ENCODE measurements around the gene CEBPE. TPM values are rescaled to one million over a fixed set of nuclear protein-coding genes. Genes with fewer than 3 reads are reported as not detected.

Gene CEBPE
- total RNA-seq, 4 donors from 2014 or later: not detected

- no peaks in the 10 kb centered on the region for H3K9me3 ChIP-seq
- WGBS, 2 donors: 90 to 93% methylated on average over 2 of the region's 2 CpGs
- no peak overlapping the region for H3K27ac ChIP-seq
- TF ChIP-seq, protein P1, sequence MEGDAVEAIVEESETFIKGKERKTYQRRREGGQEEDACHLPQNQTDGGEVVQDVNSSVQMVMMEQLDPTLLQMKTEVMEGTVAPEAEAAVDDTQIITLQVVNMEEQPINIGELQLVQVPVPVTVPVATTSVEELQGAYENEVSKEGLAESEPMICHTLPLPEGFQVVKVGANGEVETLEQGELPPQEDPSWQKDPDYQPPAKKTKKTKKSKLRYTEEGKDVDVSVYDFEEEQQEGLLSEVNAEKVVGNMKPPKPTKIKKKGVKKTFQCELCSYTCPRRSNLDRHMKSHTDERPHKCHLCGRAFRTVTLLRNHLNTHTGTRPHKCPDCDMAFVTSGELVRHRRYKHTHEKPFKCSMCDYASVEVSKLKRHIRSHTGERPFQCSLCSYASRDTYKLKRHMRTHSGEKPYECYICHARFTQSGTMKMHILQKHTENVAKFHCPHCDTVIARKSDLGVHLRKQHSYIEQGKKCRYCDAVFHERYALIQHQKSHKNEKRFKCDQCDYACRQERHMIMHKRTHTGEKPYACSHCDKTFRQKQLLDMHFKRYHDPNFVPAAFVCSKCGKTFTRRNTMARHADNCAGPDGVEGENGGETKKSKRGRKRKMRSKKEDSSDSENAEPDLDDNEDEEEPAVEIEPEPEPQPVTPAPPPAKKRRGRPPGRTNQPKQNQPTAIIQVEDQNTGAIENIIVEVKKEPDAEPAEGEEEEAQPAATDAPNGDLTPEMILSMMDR (IDR thresholded peaks at IDR 0.05): no peak
- no peak for TF ChIP-seq POLR2A (IDR thresholded peaks at IDR 0.05)
- no peak for DNase-seq
- H3K4me1 ChIP-seq: peaks cover 0 to 9% of the 10 kb centered on the region in 2 donors
- H3K36me3 ChIP-seq: peaks cover 11 to 14% of the 10 kb centered on the region in 2 donors
- no peaks in the 10 kb centered on the region for H3K27me3 ChIP-seq
- no peak overlapping the region for H3K4me3 ChIP-seq (replicated peaks in 1 of 3)
- intact Hi-C loops (cut with DNase I): no loop called here
These were observed 20.8 kb upstream of the CEBPE start for GRCh38 chr14:23139874-23140273.

DNA sequence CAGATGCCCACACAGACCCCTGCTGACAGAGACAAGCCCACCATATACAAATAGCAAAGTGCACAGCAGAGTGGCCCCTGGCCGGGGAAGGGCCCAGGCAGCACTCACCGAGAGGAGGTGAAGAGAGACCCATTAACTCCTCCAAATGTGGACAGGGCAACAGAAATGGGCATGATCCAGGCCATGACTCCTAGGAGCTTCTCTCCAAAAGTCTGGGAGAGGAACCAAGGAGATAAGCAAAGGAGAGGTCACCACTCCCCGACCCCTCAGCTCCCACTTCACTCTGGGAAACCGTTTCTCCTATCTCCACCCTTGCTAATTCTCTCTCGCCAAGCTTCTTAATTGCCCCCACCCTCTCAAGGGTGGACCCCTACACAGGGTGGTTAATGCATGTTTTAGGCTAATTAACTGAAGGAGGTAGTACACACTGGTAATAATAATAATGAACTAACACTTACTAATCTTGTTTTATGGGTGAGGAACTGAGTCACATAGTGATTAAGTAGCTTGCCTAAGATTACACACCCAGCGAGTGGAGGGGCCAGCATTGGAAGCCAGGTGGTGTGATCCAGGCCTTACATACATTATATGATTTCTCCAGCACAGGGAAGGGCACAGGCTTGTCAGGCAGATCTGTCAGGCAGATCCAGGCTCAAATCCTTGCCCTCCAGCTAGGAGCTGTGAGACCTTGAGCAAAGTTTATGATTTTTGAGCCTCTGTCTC is 18.9 kb upstream of the CEBPE start:
- no peaks in the 10 kb centered on the region for H3K27me3 ChIP-seq
- intact Hi-C loops (cut with DNase I): no loop called here
- H3K36me3 ChIP-seq: peaks cover 11 to 14% of the 10 kb centered on the region in 2 donors
- no peaks in the 10 kb centered on the region for H3K9me3 ChIP-seq
- H3K4me1 ChIP-seq: peaks cover 0 to 9% of the 10 kb centered on the region in 2 donors
- no peak overlapping the region for H3K27ac ChIP-seq
- DNase-seq: no peak
- TF ChIP-seq, protein P1 (IDR thresholded peaks at IDR 0.05): no peak
- TF ChIP-seq POLR2A (IDR thresholded peaks at IDR 0.05): no peak
- WGBS, 2 donors: 93% methylated on average over 6 of the region's 6 CpGs
- no peak overlapping the region for H3K4me3 ChIP-seq (replicated peaks in 1 of 3)

DNA sequence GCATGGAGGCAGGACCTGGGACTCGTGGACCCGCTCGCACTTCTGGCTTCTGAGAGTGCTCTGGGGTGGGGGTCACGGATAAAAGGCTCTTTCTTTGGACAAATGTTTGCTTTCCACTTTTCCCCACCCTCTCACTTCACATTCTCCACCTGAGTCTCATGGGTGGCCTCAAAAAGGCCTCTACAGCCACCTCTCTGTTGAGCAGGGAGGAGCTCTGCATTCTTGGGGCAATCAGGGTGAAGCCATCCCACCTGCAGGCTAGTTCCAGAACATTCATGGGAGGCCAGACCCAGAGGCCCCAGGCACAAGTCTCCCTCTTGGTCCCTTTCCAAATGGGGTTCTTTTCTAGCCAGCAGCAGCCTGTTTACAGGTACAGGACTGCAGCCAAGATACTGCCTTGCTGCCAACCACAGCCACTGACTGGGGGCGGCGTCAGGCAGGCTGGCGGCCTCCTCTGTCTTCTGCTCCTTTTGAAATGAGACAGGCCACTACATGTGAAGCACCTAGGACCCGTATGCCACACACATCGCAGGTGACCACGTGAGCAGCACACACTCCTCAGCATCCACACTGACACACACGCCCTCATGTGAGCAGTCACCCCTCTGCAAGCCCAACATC is 18.2 kb upstream of the CEBPE start:
- intact Hi-C loops (cut with DNase I): no loop called here
- H3K27ac ChIP-seq: no peak overlapping the region

DNA sequence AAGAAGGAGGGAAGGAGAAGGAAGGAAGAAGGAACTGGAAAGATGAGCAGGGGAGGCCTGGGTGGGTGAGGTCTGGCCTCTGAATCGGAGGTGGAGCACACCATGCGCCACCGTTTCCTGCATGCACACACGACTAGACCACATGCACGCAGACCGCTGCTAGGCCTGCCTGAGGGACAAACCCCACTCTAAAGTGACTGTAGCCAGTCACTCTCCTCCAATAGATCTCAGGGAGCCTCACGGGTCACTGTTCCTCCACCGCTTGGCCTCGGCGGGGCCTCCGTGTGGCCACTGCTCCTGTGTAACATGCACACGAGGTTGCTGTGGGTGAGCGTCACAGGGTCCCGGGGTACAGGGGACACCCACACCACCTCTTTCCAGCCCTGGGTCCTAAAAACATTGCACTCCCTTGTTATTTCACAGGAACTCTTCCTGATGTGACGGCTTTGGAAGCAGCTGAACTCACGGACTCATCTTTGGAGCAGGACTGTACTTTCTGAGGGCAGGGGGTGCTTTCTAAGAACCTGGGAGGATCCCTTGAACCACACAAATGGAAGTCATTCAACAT is 17.6 kb upstream of the CEBPE start:
- 90 to 93% methylated on average over 16 of the region's 16 CpGs for WGBS, 2 donors
- TF ChIP-seq POLR2A (IDR thresholded peaks at IDR 0.05): no peak
- TF ChIP-seq, protein P1 (IDR thresholded peaks at IDR 0.05): no peak
- Histone ChIP-seq H3K9me3 (no peaks in the 10 kb centered on the region), H3K4me3 (replicated peaks in 1 of 3) (no peak overlapping the region), H3K27ac (no peak overlapping the region), H3K36me3 (peaks cover 11 to 14% of the 10 kb centered on the region in 2 donors), H3K4me1 (peaks cover 0 to 1% of the 10 kb centered on the region in 2 donors), H3K27me3 (no peaks in the 10 kb centered on the region)
- intact Hi-C loops (cut with DNase I): no loop called here
- DNase-seq: no peak

More for the DNA sequence above, 18.2 kb upstream of the CEBPE start:
- Histone ChIP-seq H3K4me1 (peaks cover 0 to 8% of the 10 kb centered on the region in 2 donors), H3K9me3 (no peaks in the 10 kb centered on the region), H3K27me3 (no peaks in the 10 kb centered on the region), H3K36me3 (peaks cover 11 to 14% of the 10 kb centered on the region in 2 donors), H3K4me3 (replicated peaks in 1 of 3) (no peak overlapping the region)
- no peak for DNase-seq
- WGBS, 2 donors: 81 to 88% methylated on average over 11 of the region's 11 CpGs
- TF ChIP-seq, protein P1 (IDR thresholded peaks at IDR 0.05): no peak
- TF ChIP-seq POLR2A (IDR thresholded peaks at IDR 0.05): no peak

DNA sequence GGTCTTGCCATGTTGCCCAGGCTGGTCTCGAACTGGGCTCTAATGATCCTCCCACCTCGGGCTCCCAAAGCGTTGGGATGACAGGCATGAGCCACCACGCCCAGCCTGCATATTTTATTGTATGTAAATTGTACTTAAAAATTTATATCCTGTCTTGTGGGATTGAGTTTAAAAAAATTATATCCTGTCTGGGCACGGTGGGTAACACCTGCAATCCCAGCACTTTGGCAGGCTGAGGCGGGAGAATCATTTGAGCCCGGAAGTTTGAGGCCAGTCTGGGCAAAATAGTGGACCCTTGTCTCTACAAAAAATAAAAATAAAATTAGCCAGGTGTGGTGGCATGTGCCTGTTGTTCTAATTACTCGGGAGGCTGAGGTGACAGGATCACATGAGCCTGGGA is 13.9 kb upstream of the CEBPE start:
- TF ChIP-seq, protein P1 (IDR thresholded peaks at IDR 0.05): no peak
- TF ChIP-seq POLR2A (IDR thresholded peaks at IDR 0.05): no peak
- H3K27ac ChIP-seq: no peak overlapping the region
- H3K36me3 ChIP-seq: peaks cover 0 to 12% of the 10 kb centered on the region in 2 donors
- no peak overlapping the region for H3K4me3 ChIP-seq (replicated peaks in 1 of 3)
- H3K27me3 ChIP-seq: no peaks in the 10 kb centered on the region
- WGBS, 2 donors: 89 to 90% methylated on average over 8 of the region's 8 CpGs
- no peak for DNase-seq
- no peaks in the 10 kb centered on the region for H3K9me3 ChIP-seq
- intact Hi-C loops (cut with DNase I): no loop called here
- H3K4me1 ChIP-seq: no peaks in the 10 kb centered on the region
